22Rv1 (cell line): ENCODE measurements around the gene KAT8.

Source experiments
- H3K27ac ChIP-seq: fragments of 450-650 bp; 2 replicates; pipeline ENCODE4 v1.5.1; 2017
- ZFX ChIP-seq: fragments of 450-650 bp; IDR thresholded peaks from 2 replicates; pipeline ENCODE4 v1.6.1; 2017; ENCODE audit warnings: antibody characterized with exemption, borderline replicate concordance
- TF ChIP-seq, protein P1 (sequence below): fragments of 450-650 bp; IDR thresholded peaks from 2 replicates; pipeline ENCODE4 v1.5.1; 2017; ENCODE audit warnings: mild to moderate bottlenecking

The KAT8 gene

DNA sequence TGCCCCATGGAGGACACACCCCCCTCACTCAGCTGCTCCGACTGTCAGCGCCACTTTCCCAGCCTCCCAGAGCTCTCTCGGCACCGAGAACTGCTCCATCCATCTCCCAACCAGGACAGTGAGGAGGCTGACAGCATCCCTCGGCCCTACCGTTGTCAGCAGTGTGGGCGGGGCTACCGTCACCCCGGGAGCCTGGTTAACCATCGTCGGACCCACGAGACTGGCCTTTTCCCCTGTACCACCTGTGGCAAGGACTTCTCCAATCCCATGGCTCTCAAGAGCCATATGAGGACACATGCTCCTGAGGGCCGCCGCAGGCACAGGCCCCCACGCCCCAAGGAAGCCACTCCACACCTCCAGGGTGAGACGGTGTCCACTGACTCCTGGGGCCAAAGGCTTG, 41.1 kb upstream of the KAT8 start:
- TF ChIP-seq ZFX, result no peak
- TF ChIP-seq, protein P1, sequence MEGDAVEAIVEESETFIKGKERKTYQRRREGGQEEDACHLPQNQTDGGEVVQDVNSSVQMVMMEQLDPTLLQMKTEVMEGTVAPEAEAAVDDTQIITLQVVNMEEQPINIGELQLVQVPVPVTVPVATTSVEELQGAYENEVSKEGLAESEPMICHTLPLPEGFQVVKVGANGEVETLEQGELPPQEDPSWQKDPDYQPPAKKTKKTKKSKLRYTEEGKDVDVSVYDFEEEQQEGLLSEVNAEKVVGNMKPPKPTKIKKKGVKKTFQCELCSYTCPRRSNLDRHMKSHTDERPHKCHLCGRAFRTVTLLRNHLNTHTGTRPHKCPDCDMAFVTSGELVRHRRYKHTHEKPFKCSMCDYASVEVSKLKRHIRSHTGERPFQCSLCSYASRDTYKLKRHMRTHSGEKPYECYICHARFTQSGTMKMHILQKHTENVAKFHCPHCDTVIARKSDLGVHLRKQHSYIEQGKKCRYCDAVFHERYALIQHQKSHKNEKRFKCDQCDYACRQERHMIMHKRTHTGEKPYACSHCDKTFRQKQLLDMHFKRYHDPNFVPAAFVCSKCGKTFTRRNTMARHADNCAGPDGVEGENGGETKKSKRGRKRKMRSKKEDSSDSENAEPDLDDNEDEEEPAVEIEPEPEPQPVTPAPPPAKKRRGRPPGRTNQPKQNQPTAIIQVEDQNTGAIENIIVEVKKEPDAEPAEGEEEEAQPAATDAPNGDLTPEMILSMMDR, result no peak
- H3K27ac ChIP-seq, result no peak overlapping the region

- no peak overlapping the region for H3K27ac ChIP-seq
- no peak for TF ChIP-seq ZFX
- TF ChIP-seq, protein P1, result no peak
Measured at GRCh38 chr16:31077024-31077423, 40.4 kb upstream of the KAT8 start.

DNA sequence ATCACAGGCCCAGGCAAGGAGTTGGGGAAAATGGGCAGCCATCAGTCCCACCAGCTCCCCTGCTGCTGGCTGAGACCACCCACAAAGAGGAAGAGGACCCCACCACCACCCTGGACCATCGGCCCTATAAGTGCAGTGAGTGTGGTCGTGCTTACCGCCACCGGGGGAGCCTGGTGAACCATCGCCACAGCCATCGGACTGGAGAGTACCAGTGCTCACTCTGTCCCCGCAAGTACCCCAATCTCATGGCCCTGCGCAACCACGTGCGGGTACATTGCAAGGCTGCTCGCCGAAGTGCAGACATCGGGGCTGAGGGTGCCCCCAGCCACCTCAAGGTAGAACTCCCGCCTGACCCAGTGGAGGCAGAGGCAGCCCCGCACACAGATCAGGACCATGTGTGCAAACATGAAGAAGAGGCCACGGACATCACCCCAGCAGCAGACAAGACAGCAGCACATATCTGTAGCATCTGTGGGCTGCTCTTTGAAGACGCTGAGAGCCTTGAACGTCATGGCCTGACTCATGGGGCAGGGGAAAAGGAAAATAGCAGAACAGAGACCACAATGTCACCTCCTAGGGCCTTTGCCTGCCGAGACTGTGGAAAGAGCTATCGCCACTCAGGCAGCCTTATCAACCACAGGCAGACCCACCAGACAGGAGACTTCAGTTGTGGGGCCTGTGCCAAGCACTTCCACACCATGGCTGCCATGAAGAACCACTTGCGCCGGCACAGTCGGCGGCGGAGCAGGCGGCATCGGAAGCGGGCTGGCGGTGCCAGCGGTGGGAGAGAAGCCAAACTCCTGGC, 39.7 kb upstream of the KAT8 start:
- TF ChIP-seq ZFX, result no peak
- TF ChIP-seq, protein P1, result no peak
- no peak overlapping the region for H3K27ac ChIP-seq

DNA sequence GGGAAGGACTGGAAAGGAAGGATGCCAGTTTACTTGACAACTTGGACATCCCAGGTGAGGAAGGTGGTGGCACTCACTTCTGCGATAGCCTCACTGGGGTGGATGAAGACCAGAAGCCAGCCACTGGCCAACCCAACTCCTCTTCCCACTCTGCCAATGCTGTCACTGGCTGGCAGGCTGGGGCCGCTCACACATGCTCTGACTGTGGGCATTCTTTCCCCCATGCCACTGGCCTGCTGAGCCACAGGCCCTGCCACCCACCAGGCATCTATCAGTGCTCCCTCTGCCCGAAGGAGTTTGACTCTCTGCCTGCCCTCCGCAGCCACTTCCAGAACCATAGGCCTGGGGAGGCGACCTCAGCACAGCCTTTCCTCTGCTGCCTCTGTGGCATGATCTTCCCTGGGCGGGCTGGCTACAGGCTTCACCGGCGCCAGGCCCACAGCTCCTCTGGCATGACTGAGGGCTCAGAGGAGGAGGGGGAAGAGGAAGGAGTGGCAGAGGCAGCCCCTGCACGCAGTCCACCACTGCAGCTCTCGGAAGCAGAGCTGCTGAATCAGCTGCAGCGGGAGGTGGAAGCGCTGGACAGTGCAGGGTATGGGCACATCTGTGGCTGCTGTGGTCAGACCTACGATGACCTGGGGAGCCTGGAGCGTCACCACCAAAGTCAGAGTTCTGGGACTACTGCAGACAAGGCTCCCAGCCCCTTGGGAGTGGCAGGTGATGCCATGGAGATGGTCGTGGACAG, 38.7 kb upstream of the KAT8 start:
- no peak for TF ChIP-seq ZFX
- TF ChIP-seq, protein P1, result no peak
- no peak overlapping the region for H3K27ac ChIP-seq

DNA sequence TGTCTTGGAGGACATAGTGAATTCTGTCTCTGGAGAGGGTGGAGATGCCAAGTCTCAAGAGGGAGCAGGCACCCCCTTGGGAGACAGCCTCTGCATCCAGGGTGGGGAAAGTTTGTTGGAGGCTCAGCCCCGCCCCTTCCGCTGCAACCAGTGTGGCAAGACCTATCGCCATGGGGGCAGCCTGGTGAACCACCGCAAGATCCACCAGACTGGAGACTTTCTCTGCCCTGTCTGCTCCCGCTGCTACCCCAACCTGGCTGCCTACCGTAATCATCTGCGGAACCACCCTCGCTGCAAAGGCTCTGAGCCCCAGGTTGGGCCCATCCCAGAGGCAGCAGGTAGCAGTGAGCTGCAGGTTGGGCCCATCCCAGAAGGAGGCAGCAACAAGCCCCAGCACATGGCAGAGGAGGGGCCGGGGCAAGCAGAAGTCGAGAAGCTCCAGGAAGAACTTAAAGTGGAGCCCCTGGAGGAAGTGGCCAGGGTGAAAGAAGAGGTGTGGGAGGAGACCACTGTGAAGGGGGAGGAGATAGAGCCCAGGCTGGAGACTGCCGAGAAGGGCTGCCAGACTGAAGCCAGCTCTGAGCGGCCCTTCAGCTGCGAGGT, 38.0 kb upstream of the KAT8 start:
- TF ChIP-seq, protein P1, result no peak
- no peak for TF ChIP-seq ZFX
- no peak overlapping the region for H3K27ac ChIP-seq

- no peak overlapping the region for H3K27ac ChIP-seq
- TF ChIP-seq, protein P1, result no peak
- TF ChIP-seq ZFX, result no peak
Measured at GRCh38 chr16:31080035-31080629, 37.3 kb upstream of the KAT8 start.
